GM18508 (cell line): ENCODE results near the gene FZD2.
"Not testable (repeated sequence)": the region's sequence is repeated elsewhere in the genome, so short reads cannot be mapped to it uniquely, and the experiment has no call there.

Experiments used
- ATAC-seq: cut with Tn5 transposase; IDR thresholded peaks from one replicate; pipeline ENCODE4 v1.9.1; 2021; ENCODE audit warnings: moderate number of reproducible peaks; ENCODE audit not compliant: insufficient read depth, unreplicated experiment

Gene FZD2

DNA sequence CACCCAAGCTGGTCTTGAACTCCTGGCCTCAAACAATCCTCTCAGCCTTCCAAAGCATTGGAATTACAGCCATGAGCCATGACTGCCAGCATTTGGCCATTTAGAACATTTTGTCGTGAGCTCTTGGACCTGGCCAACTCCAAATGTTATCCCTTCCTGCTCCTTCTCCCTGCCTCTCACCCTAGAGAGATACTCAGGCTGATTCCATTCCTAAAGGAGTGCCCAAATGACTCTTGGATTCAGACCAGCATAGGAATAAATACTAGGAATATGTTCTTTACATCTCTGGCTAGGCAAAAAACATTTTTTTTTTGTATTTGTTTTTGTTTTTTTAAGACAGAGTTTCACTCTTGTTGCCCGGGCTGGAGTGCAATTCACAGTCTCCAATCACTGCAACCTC, 15.5 kb downstream of the FZD2 start:
- ATAC-seq: no peak

GRCh38 chr17:44575403-44575802, 18.1 kb downstream of the FZD2 start:
- no peak for ATAC-seq

GRCh38 chr17:44578947-44579346, 21.7 kb downstream of the FZD2 start:
- ATAC-seq: no peak

DNA sequence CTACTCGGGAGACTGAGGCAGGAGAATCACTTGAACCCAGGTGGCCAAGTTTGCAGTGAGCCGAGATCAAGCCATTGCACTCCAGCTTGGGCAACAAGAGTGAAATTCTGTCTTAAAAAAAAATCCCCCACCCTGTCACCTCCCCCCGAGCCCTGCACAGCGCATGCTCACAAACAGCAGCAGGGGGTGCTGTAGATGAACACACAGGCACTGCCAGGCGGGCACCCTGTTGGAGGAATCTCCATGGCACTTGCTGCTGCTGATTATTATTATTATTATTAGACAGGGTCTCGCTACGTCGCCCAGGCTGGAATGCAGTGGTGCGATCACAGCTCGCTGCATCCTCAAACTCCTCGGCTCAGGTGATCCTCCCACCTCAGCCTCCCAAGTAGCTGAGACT, 24.6 kb downstream of the FZD2 start:
- no peak for ATAC-seq

DNA sequence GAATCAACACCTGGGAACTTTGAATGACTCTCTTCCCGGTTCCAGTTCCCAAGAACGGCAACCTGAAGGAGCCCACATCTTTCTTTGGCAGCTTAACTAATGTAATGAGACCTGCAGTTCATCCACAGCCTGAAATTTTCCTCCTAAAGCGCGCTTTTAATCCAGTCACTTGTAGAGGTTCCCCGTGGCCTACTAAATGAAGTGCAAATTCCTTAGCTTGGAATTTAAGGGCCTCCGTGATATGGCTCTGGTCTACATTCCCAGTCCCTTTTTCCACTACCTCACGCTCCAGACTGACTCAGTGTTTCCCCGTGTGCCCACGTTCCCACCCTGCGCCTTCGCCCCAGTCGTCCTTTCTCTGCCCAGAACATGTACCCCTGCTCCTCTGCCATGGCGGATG, 27.2 kb downstream of the FZD2 start:
- no peak for ATAC-seq

GRCh38 chr17:44585315-44585714, 28.0 kb downstream of the FZD2 start:
- ATAC-seq: no peak

GRCh38 chr17:44587339-44587738, 30.1 kb downstream of the FZD2 start:
- no peak for ATAC-seq

GRCh38 chr17:44589316-44590071, 32.2 kb downstream of the FZD2 start:
- no peak for ATAC-seq

DNA sequence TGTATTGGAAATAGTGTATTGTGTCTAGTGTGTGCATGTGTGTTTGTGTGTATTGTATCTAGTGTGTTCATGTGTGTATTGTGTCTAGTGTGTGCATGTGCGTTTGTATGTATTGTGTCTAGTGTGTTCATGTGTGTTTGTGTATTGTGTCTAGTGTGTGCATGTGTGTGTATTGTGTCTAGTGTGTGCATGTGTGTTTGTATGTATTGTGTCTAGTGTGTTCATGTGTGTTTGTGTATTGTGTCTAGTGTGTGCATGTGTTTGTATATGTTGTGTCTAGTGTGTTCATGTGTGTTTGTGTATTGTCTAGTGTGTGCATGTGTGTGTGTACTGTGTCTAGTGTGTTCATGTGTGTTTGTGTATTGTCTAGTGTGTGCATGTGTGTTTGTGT, 32.8 kb downstream of the FZD2 start:
- not testable (repeated sequence) for ATAC-seq

DNA sequence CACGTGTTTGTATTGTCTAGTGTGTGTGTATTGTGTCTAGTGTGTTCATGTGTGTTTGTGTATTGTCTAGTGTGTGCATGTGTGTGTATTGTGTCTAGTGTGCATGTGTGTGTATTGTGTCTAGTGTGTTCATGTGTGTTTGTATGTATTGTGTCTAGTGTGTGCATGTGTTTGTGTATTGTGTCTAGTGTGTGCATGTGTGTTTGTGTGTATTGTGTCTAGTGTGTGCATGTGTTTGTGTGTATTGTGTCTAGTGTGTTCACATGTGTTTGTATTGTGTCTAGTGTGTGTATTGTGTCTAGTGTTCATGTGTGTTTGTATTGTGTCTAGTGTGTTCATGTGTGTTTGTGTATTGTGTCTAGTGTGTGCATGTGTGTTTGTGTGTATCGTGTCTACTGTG, 33.5 kb downstream of the FZD2 start:
- ATAC-seq: not testable (repeated sequence)

DNA sequence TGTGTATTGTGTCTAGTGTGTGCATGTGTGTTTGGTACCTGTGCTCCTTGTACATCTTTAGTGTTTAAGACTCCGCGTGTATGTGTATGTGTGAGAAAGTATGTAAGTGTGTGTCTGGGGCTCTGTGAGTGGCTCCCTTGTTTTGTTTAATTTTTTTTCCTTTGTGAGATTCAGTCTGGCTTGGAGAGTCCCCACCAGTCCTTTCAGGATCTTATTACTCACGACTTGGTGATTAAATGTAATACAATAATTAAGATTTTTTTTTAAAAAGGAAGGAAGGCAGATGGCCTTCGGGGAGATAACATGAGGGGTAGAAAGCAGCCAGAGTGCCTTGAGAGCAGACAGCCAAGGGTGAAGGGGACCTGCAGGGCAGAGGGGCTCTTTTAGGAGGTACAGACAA, 33.9 kb downstream of the FZD2 start:
- ATAC-seq: no peak

- no peak for ATAC-seq
Measured at GRCh38 chr17:44593156-44593555, 35.9 kb downstream of the FZD2 start.

DNA sequence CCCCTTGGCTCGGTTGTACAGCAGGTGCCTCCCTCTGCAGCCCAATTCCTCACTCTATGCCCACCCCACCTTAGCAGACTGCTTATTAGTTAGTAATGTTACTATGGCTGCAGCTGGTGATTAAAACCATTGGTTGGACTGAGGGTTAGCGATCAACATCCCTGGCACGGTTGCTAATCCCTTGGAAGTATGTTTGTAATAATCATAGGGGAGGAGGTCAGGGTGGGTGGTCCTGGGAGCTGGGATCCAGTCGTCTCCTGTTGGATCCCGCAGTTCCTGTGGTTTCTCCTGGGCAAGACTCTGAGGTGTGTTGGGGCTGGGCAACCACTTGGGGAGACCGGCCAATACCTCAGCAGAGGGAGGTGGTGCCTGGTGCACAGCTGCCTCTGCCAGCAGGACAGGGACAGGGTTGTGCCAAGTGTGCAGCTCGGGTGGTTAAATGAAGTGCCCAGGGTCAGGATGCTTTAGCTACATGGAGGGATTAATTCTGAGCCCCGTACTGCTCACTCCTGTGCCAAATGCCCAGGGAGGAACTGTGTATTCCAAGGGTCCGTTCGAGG, 38.0 kb downstream of the FZD2 start:
- ATAC-seq: no peak

DNA sequence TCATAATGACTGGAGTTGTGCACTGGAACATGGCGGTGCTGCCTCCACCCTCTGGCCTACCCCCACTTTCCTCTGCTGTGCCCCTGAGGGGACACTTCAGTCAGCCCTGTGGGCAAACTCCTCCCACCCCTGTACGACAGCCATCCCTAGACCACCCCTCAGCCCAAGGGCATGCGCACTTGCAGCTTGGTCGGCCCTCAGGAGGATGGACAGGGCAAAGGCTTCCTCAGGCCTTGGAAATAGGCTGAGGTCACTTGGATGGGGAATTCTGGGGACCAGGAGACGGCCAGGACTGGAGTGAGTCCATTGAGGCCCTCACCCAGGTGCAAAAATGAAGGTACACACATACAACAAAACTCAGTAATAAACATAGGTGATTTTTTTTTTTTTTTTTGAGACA, 41.0 kb downstream of the FZD2 start:
- no peak for ATAC-seq

GRCh38 chr17:44598932-44599297, 41.6 kb downstream of the FZD2 start:
- ATAC-seq: no peak

DNA sequence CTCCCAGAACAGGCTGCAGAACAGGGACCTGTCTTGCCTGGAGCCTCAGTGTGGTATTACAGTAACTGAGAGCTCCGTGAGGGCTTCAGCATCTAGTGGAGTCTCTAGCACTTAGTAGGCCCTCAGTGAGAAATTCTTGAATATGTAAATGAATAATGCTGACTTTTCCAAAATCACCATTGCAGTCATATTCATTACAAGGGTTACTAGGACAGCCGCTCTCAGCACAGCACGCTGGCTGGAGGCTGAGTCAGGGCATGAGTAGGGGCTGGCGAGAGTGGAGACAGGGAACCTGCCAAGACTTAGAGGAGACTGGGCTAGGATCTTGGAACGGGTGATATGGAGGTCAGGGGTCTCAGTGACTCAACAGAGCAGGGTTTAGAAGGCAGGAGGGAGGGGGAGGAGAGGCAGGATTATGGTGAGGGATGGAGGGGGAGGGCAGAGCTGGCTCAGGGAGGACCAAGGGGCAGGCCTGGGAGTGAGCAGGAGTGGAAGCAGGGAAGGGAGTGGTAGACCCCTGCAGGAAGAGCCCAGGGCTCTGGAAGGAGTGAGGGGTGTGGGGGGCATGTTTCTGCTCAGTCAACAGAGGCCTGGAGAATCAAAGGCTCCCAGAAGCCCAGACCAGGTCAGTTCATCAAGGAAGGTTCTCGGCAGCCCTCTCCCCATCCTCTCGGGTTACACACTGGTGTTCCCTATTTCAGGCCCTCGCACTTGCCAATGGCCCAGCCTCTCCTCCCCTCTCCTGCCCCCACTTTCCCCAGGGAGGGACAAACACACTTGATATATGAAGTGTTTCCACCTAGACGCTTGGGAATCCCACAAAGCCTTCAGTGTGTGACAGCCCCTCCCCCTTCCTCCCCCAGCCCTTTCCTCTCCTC, 42.3 kb downstream of the FZD2 start:
- no peak for ATAC-seq

DNA sequence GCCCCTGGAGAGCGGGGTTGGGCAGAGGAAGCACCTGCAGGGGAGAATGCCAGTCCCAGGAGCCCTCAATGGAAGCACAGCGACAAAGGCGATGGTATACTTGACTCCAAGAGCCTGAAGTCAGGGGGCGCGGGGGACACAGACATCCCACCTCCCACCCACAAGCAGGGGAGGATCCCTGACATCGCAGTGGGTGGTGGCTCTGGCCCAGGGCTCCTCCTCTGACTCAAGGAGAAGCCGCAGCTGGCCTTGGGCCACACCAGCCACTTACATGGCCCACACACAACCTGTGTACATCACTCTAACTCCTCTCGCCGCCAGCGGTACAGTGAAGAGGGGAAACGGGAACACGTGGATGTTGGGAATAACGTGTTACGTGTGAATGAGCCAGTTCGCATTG, 44.3 kb downstream of the FZD2 start:
- no peak for ATAC-seq

GRCh38 chr17:44601973-44602372, 44.7 kb downstream of the FZD2 start:
- ATAC-seq: no peak

- no peak for ATAC-seq
Measured at GRCh38 chr17:44602390-44602789, 45.1 kb downstream of the FZD2 start.

DNA sequence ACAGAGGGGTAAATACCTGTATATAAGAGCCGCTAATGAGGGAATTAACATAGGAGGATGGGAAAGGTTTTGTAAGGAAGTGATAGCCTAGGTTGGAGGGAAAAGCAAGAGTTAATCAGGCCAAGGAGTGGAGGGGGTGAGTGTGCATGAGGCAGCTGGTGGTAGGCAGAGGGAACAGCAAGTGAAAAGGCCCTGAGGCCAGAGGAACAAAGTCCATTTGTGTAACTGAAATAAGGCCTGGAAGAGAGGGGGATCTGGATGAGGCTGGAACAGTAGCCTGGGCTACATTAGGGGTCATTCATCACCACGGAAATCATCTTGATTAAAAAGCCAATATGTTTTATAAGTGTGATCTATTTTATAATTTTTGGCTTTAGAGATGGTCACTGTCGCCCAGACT, 45.7 kb downstream of the FZD2 start:
- no peak for ATAC-seq

- ATAC-seq: no peak
Measured at GRCh38 chr17:44604116-44604761, 47.0 kb downstream of the FZD2 start.
